OCI-LY3 (cell line): ENCODE measurements around the gene STK32C.

Source experiments
- EZH2phosphoT487 ChIP-seq: fragments of 200-600 bp; shearing (Covaris generic); IDR thresholded peaks from 2 replicates; pipeline ENCODE4 v1.6.1; 2018; ENCODE audit warnings: antibody characterized with exemption, mixed run types, low read depth
- TF ChIP-seq, protein P1 (sequence below): fragments of 200-600, 300-600 bp; sonication (generic); IDR thresholded peaks from 2 replicates; pipeline ENCODE4 v1.5.1; 2014; ENCODE audit warnings: antibody characterized with exemption, low read length, low read depth

DNA sequence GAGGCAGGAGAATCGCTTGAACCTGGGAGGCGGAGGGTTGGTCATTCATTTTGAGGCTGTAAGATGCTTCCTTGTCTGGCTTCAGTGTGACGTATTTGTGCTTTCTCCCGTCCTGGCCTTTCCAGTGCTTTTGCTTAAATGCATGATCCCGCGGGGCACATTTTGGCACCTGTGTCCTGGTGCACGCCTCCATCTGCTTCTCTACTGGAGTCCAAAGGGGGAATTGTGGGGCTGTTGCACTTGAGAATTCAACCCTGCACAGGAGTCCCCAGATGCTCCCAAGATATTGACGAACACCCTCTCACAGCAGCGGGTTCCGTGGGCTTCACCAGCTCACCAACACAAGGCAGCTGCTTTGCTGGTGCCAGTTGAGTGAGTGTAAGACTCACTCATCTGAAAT lies 14.0 kb upstream of the STK32C start:
- TF ChIP-seq, protein P1, sequence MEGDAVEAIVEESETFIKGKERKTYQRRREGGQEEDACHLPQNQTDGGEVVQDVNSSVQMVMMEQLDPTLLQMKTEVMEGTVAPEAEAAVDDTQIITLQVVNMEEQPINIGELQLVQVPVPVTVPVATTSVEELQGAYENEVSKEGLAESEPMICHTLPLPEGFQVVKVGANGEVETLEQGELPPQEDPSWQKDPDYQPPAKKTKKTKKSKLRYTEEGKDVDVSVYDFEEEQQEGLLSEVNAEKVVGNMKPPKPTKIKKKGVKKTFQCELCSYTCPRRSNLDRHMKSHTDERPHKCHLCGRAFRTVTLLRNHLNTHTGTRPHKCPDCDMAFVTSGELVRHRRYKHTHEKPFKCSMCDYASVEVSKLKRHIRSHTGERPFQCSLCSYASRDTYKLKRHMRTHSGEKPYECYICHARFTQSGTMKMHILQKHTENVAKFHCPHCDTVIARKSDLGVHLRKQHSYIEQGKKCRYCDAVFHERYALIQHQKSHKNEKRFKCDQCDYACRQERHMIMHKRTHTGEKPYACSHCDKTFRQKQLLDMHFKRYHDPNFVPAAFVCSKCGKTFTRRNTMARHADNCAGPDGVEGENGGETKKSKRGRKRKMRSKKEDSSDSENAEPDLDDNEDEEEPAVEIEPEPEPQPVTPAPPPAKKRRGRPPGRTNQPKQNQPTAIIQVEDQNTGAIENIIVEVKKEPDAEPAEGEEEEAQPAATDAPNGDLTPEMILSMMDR, result no peak
- TF ChIP-seq EZH2phosphoT487, result no peak
